Uterus (tissue), 2 donors: ENCODE measurements around the gene ZBED6.

Source experiments
- POLR2A ChIP-seq, 2 donors: fragments of 450-650 bp; IDR thresholded peaks; one replicate each; pipeline ENCODE4 v1.6.1; 2016; ENCODE audit warnings: antibody characterized with exemption in 2 of 2, mild to moderate bottlenecking in 1 of 2, moderate library complexity in 1 of 2
- TF ChIP-seq, protein P1 (sequence below), 4 experiments: fragments of 200-600 bp in 2 of 4; fragments of 450-650 bp in 2 of 4; sonication (generic) in 2 of 4; IDR thresholded peaks; one replicate each; pipeline ENCODE4 v1.5.1; 2016 to 2019; ENCODE audit warnings: antibody characterized with exemption in 4 of 4, mild to moderate bottlenecking in 2 of 4, moderate library complexity in 1 of 4

GRCh38 chr1:203756036-203756435 is 39.4 kb upstream of the ZBED6 start:
- TF ChIP-seq, protein P1, sequence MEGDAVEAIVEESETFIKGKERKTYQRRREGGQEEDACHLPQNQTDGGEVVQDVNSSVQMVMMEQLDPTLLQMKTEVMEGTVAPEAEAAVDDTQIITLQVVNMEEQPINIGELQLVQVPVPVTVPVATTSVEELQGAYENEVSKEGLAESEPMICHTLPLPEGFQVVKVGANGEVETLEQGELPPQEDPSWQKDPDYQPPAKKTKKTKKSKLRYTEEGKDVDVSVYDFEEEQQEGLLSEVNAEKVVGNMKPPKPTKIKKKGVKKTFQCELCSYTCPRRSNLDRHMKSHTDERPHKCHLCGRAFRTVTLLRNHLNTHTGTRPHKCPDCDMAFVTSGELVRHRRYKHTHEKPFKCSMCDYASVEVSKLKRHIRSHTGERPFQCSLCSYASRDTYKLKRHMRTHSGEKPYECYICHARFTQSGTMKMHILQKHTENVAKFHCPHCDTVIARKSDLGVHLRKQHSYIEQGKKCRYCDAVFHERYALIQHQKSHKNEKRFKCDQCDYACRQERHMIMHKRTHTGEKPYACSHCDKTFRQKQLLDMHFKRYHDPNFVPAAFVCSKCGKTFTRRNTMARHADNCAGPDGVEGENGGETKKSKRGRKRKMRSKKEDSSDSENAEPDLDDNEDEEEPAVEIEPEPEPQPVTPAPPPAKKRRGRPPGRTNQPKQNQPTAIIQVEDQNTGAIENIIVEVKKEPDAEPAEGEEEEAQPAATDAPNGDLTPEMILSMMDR (IDR thresholded peaks at IDR 0.05) = no peak
- TF ChIP-seq POLR2A (IDR thresholded peaks at IDR 0.05) = no peak
